ENCODE data around the gene SMC6. TPM values are rescaled to one million over a fixed set of nuclear protein-coding genes. Genes with fewer than 3 reads are reported as not detected.

SMC6 gene, protein sequence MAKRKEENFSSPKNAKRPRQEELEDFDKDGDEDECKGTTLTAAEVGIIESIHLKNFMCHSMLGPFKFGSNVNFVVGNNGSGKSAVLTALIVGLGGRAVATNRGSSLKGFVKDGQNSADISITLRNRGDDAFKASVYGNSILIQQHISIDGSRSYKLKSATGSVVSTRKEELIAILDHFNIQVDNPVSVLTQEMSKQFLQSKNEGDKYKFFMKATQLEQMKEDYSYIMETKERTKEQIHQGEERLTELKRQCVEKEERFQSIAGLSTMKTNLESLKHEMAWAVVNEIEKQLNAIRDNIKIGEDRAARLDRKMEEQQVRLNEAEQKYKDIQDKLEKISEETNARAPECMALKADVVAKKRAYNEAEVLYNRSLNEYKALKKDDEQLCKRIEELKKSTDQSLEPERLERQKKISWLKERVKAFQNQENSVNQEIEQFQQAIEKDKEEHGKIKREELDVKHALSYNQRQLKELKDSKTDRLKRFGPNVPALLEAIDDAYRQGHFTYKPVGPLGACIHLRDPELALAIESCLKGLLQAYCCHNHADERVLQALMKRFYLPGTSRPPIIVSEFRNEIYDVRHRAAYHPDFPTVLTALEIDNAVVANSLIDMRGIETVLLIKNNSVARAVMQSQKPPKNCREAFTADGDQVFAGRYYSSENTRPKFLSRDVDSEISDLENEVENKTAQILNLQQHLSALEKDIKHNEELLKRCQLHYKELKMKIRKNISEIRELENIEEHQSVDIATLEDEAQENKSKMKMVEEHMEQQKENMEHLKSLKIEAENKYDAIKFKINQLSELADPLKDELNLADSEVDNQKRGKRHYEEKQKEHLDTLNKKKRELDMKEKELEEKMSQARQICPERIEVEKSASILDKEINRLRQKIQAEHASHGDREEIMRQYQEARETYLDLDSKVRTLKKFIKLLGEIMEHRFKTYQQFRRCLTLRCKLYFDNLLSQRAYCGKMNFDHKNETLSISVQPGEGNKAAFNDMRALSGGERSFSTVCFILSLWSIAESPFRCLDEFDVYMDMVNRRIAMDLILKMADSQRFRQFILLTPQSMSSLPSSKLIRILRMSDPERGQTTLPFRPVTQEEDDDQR
- 24.8 and 27.3 TPM in 2 replicates for total RNA-seq

DNA sequence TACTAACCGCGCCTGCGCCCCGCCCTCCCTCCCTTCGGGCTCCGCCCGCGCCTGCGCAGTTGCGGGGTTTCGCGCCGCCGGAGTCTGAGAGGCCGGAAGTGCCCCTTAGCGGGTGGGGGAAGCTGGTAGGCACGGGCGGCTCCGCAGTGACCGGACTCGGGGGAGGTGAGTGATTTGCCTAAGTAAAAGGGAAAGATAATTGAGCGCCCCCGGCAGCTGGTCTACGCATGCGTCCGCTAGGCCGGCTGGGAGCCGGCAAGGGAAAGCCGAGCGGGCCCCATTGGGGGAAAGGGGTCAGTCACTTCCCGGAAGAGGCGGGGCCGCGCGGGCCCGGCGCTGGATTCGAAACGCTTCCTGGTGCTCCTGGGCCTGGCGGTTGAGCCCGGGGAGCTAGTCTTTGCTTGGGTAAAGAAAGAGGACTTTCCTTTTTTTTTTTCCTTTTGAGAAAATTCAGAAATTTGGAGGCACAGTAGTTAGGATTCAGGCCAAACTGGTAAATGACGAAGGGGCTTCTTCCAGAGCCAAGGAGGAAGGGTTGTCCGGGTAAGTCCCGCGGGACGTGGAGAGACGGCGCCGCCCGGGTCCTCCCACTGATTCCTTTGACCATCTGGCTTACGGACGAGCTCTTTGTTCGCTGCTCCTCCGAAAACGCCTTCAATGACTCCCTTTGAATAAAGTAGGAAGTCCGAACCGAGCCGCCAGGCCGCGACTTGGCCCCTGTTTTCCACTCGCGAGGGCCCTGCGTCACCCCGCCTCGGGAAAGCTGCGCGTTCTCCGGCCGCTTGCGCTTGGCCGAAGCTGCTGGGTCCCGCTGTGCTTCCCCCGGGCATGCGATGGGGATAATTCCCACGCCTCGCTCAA lies at the start of gene SMC6, which contains the start of gene GEN1:
Gene SMC6, minus strand, starts transcription at position 8 of the 861 bp plus-strand sequence. CDS start 7,864 bp downstream, outside the sequence.
Gene GEN1, plus strand, starts transcription at position 336 of the 861 bp plus-strand sequence. CDS start 5,806 bp downstream, outside the sequence.

Other genes with a start within 250 kb of the SMC6 start
- gene RAD51AP2, start 235.4 kb downstream of the SMC6 start, total RNA-seq = not detected in 2 replicates
- gene VSNL1, start 213.1 kb downstream of the SMC6 start, total RNA-seq = not detected in 2 replicates
- 10.8 and 25.5 TPM in 2 replicates for gene GEN1, start 328 bp upstream of the SMC6 start, total RNA-seq
- not detected in 2 replicates for gene MSGN1, start 62.6 kb upstream of the SMC6 start, total RNA-seq
- gene KCNS3, start 124.9 kb upstream of the SMC6 start, total RNA-seq = 0.29 and 0.65 TPM in 2 replicates